NCI-H1105 treated with DMSO at 0.1 percent for 48 hours (cell line): Measurements from ENCODE around the gene ZCCHC18.

ENCODE experiments used
- DNase-seq: peaks from one replicate; lab custom pipeline; 2025; lab: John Stamatoyannopoulos, UW

The ZCCHC18 gene

DNA sequence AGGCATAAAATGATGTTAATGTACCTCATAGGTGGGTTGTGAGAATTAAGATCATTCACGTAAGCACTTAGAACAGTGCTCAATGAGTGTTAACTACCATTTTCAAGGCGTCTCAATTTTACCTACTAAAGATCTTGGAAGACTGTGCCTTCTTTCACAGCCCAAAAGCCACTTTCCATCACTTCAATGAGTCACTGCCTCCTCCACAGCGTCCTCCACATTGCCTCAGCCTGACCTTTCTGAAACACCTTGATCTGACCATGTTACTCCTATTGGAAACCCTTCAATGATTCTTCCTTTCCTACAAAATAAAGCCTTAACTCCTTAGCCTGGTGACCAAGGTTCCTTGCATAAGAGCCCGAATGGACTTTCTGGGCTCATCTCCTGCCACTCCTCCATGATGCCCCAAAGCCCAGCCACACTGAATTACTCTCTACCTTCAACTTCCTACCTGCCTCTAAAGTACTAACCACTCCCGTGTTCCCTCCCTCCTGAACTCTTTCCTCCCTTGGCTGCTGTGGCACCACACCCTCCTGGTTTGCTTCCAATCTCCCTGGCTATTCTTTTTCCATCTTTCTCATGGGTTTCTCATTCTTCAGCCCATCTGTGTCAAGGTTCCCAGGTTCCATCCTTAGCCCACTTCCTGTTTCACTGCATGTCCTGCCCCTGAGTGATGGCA lies 22.4 kb downstream of the ZCCHC18 start:
- no peak for DNase-seq

DNA sequence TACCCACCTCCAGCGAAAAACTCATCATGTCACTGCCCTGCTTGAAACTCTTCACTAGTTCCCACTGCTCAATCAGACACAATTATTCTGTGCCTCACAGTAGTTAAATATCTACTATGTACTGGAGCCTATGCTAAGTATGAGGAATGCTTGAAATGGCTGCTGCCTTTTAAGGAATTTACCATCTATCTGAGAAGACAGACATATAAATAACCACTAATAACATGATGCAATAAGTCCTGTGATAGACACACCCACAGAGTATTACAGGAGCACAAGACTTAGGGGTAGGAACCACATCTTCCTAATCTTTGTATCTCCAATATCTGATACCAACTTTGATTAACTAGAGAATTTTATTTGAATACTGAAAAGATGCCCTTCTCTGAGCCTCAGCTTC lies 23.4 kb downstream of the ZCCHC18 start:
- DNase-seq, result no peak

GRCh38 chrX:104136241-104137019 lies 24.1 kb downstream of the ZCCHC18 start:
- DNase-seq, result peak; percentile 67

DNA sequence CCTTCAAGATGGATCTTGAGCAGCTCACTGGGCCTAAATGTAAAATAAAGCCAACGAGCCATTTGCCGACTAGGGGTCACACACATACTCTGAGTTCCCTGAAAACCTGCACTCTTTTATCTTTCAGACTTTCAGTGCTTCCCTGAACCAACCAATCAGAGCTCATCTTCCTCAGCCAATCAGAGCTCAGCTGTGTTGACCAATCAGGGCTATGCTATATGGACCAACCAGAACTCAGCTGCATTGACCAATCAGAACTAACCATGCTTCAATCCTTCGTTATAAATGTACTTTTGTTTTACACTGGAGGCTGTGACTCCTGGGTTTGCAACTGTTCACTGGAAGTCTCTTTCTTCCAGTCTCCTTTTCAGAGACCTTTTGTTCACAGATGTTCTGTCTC lies 25.2 kb downstream of the ZCCHC18 start:
- DNase-seq, result no peak

- no peak for DNase-seq
These were observed 28.9 kb downstream of the ZCCHC18 start for GRCh38 chrX:104141087-104141760.

GRCh38 chrX:104151037-104151436 lies 38.7 kb downstream of the ZCCHC18 start:
- DNase-seq, result no peak

- peak; percentile 82 for DNase-seq
These were observed 44.6 kb downstream of the ZCCHC18 start, which contains the start of gene SLC25A53 for GRCh38 chrX:104156630-104157529. TSS of gene SLC25A53 (minus strand) at chrX:104157009. CDS start at chrX:104105257, 51,752 bp downstream.
